Activated CD4-positive, alpha-beta T cell treated with anti-CD3 and anti-CD28 coated beads, Interleukin-2, amount 50 U/mL, for 1 hour (primary cell): Measurements from ENCODE around the gene CAMTA1.
"Not testable (repeated sequence)": the region's sequence is repeated elsewhere in the genome, so short reads cannot be mapped to it uniquely, and the experiment has no call there.

Experiments used
- DNase-seq: peaks from one replicate; pipeline ENCODE4 v3.0.0-alpha.2; 2020

CAMTA1 gene

GRCh38 chr1:7587773-7588456 is 802.7 kb downstream of the CAMTA1 start:
- DNase-seq = no peak

GRCh38 chr1:7588457-7588827 is 803.2 kb downstream of the CAMTA1 start:
- no peak for DNase-seq

DNA sequence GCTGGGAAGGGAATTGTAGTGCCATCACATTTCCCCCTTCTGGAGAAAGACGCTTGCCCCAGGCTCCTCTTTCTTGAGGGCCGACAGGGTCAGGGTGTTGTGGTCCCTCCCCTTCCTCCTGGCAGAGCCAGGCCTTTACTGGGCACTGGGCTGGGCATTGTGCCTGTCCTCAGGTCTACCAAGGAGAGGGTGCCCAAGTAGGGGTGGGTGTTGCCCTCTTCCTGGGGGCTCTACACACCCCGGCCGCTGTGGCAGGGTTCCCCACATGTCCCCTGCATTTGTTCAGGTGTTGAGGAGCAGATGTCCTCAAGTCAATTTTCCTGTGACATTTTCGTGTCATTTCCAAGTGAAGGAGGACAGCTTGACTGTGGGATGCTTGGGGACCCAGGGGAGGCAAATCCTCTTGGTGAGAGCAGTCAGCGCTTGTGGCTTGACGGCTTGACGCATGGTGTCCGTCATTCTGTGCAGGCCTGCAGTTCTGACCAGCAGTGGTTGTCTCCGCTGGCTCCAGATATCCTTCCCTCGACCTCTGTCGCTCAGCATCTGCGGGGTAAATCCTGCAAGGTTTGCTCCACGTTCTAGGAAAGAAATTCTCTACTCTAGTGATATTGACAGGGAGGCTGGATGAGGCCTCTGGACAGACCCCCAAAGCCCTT is 804.0 kb downstream of the CAMTA1 start:
- DNase-seq = no peak

DNA sequence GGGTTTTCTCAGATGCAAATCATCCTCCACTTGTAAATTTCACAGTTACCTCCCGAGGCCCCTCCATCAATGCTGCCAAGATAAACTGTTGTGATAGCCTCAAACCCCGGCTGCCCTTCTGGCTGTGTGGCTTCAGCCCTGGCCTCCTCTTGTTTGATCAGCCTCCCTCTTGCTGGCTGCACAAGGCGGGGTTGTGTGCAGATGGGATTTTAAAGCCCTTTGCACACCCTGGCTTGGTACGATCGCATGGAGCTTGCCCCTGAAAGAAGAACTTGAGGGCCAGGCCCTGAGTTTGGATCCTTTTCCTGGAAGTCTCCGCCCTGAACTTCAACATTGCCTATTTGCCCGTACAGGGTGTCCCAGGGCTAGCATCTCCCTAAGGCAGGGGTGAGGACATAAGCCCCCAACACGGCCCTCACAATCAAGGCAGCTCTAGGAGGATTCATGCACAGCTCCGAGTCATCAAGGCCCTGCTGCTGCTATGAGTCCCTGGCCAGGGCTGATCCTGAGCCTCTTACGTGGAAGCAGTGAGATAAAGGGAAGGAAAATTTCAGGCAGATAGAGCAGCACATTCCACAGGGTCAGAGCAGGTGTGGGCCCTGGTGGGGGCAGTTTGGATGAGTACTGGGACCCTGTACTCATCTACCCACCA is 804.6 kb downstream of the CAMTA1 start:
- DNase-seq = no peak

- DNase-seq = no peak
Measured at GRCh38 chr1:7590426-7590790, 805.2 kb downstream of the CAMTA1 start.

- DNase-seq = no peak
Measured at GRCh38 chr1:7591565-7591964, 806.3 kb downstream of the CAMTA1 start.

- DNase-seq = no peak
Measured at GRCh38 chr1:7592120-7592798, 807.0 kb downstream of the CAMTA1 start.

DNA sequence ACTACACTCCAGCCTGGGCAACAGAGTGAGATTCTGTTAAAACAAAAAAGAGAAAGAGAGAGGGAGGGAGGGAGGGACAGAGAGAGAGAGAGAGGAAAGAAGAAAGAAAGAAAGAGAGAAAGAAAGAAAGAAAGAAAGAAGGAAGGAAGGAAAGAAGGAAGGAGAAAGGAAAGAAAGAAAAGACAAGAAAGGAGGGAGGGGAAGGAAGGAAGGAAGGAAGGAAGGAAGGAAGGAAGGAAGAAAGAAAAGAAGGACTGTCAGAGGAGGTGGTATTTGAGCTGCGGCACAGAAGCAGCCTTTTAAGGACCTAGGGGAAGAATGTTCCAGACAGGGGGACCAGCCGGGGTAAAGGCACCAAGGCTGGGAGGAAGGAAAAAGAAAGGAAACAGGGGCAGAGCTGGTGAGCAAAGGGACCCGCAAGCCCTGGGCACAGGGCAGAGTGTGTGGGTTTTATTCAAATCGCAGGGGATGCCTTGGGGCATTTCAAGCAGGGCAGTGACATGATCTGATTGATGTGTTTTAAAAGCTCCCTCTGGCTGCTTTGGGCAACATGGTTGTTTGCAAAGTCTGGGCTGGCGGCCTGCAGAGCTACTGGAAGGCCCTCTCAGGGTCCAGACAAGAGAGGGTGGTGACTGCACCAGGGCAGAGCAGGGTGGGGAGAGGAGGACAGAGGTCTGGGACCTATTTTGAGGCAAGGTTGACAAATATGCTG is 808.9 kb downstream of the CAMTA1 start:
- DNase-seq = no peak

DNA sequence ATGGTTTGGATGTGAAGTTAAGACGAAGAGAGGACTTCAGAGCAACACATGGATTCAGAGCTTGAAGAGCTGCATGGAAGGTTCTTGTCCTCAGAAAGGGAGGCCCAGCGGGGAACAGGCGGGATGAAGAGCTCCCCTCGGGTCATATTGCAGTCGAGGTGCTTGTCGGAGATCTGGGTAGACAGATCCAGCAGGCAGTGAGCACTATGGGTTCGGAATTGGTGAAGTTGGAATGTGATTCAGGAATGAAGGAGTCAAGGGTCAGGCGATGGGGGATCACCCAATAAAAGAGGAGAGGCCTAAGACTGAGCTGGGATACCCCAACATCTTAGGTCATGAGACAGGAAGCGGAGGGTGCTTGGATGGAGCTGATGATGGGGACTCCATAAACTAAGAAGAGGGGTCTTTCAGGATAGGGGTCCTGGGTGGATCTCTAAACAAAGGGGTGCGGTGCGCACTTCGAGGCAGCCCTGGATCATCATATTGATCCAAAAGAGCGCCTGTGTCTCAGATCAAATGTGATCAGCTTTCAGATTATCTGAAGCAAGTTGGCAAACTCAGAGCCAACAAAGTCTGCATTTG is 809.6 kb downstream of the CAMTA1 start:
- DNase-seq = no peak

GRCh38 chr1:7595336-7595735 is 810.1 kb downstream of the CAMTA1 start:
- no peak for DNase-seq

- no peak for DNase-seq
Measured at GRCh38 chr1:7596126-7596965, 811.1 kb downstream of the CAMTA1 start.

GRCh38 chr1:7598058-7598457 is 812.8 kb downstream of the CAMTA1 start:
- not testable (repeated sequence) for DNase-seq

GRCh38 chr1:7604906-7605305 is 819.7 kb downstream of the CAMTA1 start:
- not testable (repeated sequence) for DNase-seq

GRCh38 chr1:7606096-7606495 is 820.8 kb downstream of the CAMTA1 start:
- DNase-seq = no peak

GRCh38 chr1:7607097-7607496 is 821.8 kb downstream of the CAMTA1 start:
- DNase-seq = no peak

- DNase-seq = no peak
Measured at GRCh38 chr1:7608628-7609305, 823.5 kb downstream of the CAMTA1 start.

GRCh38 chr1:7609311-7609994 is 824.2 kb downstream of the CAMTA1 start:
- no peak for DNase-seq

- no peak for DNase-seq
Measured at GRCh38 chr1:7610106-7610731, 825.0 kb downstream of the CAMTA1 start.

GRCh38 chr1:7610936-7611335 is 825.7 kb downstream of the CAMTA1 start:
- DNase-seq = no peak

- no peak for DNase-seq
Measured at GRCh38 chr1:7611421-7612010, 826.3 kb downstream of the CAMTA1 start.
